Measurements from ENCODE around the gene FEN1. TPM values are rescaled to one million over a fixed set of nuclear protein-coding genes. Genes with fewer than 3 reads are reported as not detected.

FEN1 gene
- total and polyA plus RNA-seq, 2 of the 13 experiments (the other 11 are each of a cell fraction or from before 2014, with no cell fraction given), result 12.4 to 102 TPM

- TF ChIP-seq ZNF609 (CRISPR knock-in tag; IDR thresholded peaks at IDR 0.05; ENCODE audit: borderline replicate concordance) (no peak; the same call in 1 of the 2 replicates), ZBTB7B (CRISPR knock-in tag; IDR thresholded peaks at IDR 0.05) (peak; percentile 99), TAF15 (IDR thresholded peaks at IDR 0.05; ENCODE audit: low read depth, low read length, poor library complexity, severe bottlenecking) (no peak), ZNF577 (CRISPR knock-in tag; IDR thresholded peaks at IDR 0.05; ENCODE audit: borderline replicate concordance, low read depth) (no peak), PCBP1 (IDR thresholded peaks at IDR 0.05; ENCODE audit: borderline replicate concordance, low read depth, low read length) (0 out of 2 replicates have a peak, but pooled peaks have one; percentile 12), NFE2L1 (CRISPR knock-in tag; IDR thresholded peaks at IDR 0.05; ENCODE audit: borderline replicate concordance) (no peak), ZFP36L1 (CRISPR knock-in tag; IDR thresholded peaks at IDR 0.05) (no peak), MIER3 (CRISPR knock-in tag; IDR thresholded peaks at IDR 0.05; ENCODE audit: borderline replicate concordance) (no peak), ZNF615 (CRISPR knock-in tag; IDR thresholded peaks at IDR 0.05; ENCODE audit: borderline replicate concordance) (no peak), ZNF614 (CRISPR knock-in tag; IDR thresholded peaks at IDR 0.05; ENCODE audit: borderline replicate concordance) (0 out of 2 replicates have a peak, but pooled peaks have one; percentile 57), ZNF414 (CRISPR knock-in tag; IDR thresholded peaks at IDR 0.05) (no peak), ZNF431 (CRISPR knock-in tag; IDR thresholded peaks at IDR 0.05; ENCODE audit: borderline replicate concordance, low read depth) (no peak), U2AF2 (IDR thresholded peaks at IDR 0.05; ENCODE audit: low read depth, low read length) (no peak), GPBP1L1 (CRISPR knock-in tag; IDR thresholded peaks at IDR 0.05) (no peak)
- TF ChIP-seq, protein P1, sequence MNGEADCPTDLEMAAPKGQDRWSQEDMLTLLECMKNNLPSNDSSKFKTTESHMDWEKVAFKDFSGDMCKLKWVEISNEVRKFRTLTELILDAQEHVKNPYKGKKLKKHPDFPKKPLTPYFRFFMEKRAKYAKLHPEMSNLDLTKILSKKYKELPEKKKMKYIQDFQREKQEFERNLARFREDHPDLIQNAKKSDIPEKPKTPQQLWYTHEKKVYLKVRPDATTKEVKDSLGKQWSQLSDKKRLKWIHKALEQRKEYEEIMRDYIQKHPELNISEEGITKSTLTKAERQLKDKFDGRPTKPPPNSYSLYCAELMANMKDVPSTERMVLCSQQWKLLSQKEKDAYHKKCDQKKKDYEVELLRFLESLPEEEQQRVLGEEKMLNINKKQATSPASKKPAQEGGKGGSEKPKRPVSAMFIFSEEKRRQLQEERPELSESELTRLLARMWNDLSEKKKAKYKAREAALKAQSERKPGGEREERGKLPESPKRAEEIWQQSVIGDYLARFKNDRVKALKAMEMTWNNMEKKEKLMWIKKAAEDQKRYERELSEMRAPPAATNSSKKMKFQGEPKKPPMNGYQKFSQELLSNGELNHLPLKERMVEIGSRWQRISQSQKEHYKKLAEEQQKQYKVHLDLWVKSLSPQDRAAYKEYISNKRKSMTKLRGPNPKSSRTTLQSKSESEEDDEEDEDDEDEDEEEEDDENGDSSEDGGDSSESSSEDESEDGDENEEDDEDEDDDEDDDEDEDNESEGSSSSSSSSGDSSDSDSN (CRISPR knock-in tag; IDR thresholded peaks at IDR 0.05), result peak; percentile 80
- TF ChIP-seq, protein P2, sequence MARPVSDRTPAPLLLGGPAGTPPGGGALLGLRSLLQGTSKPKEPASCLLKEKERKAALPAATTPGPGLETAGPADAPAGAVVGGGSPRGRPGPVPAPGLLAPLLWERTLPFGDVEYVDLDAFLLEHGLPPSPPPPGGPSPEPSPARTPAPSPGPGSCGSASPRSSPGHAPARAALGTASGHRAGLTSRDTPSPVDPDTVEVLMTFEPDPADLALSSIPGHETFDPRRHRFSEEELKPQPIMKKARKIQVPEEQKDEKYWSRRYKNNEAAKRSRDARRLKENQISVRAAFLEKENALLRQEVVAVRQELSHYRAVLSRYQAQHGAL (CRISPR knock-in tag; IDR thresholded peaks at IDR 0.05; ENCODE audit: not compliant biosample characterization), result no peak
Observed at GRCh38 chr11:61769169-61769920, 23.4 kb upstream of the FEN1 start (continued).
